Naive thymus-derived CD8-positive, alpha-beta T cell (primary cell): ENCODE measurements around the gene RAC3. TPM values are rescaled to one million over a fixed set of nuclear protein-coding genes. Genes with fewer than 3 reads are reported as not detected.

Experiments used
- ATAC-seq, 2 donors: fragments of 150-1000 bp; cut with Tn5 transposase in 1 of 2; sonication (Bioruptor Pico), chemical (Tn5 transposase) in 1 of 2; 1 replicate in 1 of 2; 2 replicates in 1 of 2; pipeline ENCODE4 v1.10.0; 2021; ENCODE audit warnings: mild to moderate bottlenecking in 2 of 2, moderate library complexity in 2 of 2
- POLR2A ChIA-PET: fragments of 350-600 bp; sonication (Branson Sonifier 250); formaldehyde crosslinking; loops from one replicate; lab custom pipeline; 2021; ENCODE audit warnings: antibody characterized with exemption; lab: Charles Lee
- DNase-seq, 10 donors: peaks; one replicate each; pipeline versions ENCODE4 v3.0.0 to v3.0.0-alpha.2; 2020 to 2022
- H3K27ac Mint-ChIP-seq, 10 donors: one replicate each; pipeline ENCODE4 v1.8.0; 2020 to 2022; ENCODE audit warnings: mild to moderate bottlenecking in 10 of 10, mixed read lengths in 10 of 10, moderate library complexity in 4 of 10, inconsistent platforms in 1 of 10
- H3K27me3 Mint-ChIP-seq, 5 donors: one replicate each; pipeline ENCODE4 v1.8.0; 2021 to 2022; ENCODE audit warnings: mixed read lengths in 5 of 5
- H3K36me3 Mint-ChIP-seq, 3 donors: one replicate each; pipeline ENCODE4 v1.8.0; 2020 to 2022; ENCODE audit warnings: mixed read lengths in 3 of 3, mild to moderate bottlenecking in 2 of 3, inconsistent platforms in 1 of 3
- H3K4me1 Mint-ChIP-seq, 4 donors: one replicate each; pipeline ENCODE4 v1.8.0; 2021 to 2022; ENCODE audit warnings: mixed read lengths in 4 of 4
- H3K4me3 Mint-ChIP-seq, 10 donors: one replicate each; pipeline ENCODE4 v1.8.0; 2020 to 2022; ENCODE audit warnings: mild to moderate bottlenecking in 10 of 10, mixed read lengths in 10 of 10, moderate library complexity in 6 of 10, inconsistent platforms in 1 of 10
- H3K9me3 Mint-ChIP-seq, 9 donors: one replicate each; pipeline ENCODE4 v1.8.0; 2020 to 2022; ENCODE audit warnings: mixed read lengths in 9 of 9, mild to moderate bottlenecking in 3 of 9, inconsistent platforms in 1 of 9, moderate library complexity in 1 of 9
- polyA plus RNA-seq, 3 donors: library from polyadenylated mRNA; unstranded; fragments of 300-500 nt; fragmentation: Illumina TruSeq; gene quantifications; one replicate each; pipeline ENCODE4 v1.2.3, GENCODE V29; 2021
- total RNA-seq, 8 experiments: library from RNA in 2 of 8; stranded (reverse) in 2 of 8; gene quantifications; one replicate each; pipeline ENCODE4 v1.2.3 and lab custom pipeline; 2021 to 2026

RAC3 gene
- total and polyA plus RNA-seq, 5 experiments from 2014 or later, result 1.4 to 1.5 TPM; not detected in 3

DNA sequence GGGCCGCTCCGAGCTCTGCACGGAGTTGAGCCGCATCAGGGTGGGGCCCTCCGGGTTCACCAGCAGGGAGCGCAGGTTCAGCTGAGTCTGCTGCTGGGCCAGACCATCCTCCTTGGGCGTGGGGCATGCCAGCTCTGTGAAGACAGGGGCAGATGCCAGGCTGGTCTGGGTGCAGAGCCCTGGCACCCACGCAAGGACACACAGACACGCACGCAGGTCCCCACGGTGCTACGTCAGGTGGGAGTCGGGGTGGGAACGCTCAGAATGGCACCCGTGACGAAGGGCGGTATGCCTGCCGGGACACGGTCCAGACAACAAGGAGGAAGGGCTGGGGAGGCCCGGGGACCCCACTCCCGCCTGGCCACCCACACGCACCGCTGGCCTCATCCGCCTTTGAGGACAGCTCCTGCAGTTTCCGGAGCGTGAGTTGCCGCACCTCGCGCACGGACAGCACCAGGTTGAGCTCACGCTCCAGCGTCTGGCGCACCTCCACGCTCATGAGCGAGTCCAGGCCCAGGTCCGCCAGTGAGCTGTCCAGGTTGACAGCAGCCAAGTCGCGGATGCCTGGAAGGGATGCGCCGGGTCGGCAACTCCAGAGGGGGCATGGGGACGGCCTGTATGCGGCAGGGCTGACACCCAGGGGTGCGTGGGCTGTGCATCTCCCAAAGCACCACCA lies 49.4 kb downstream of the RAC3 start:
- Mint-ChIP-seq H3K4me3 (no peak overlapping the region), H3K27me3 (no peaks in the 10 kb centered on the region), H3K9me3 (no peaks in the 10 kb centered on the region), H3K36me3 (peaks cover 0 to 29% (median 5%) of the 10 kb centered on the region in 3 donors), H3K27ac (peak overlapping the region in 1 of 10 donors; percentile 13), H3K4me1 (no peaks in the 10 kb centered on the region)
- DNase-seq (no peak), ATAC-seq (no peak)
- POLR2A ChIA-PET, result no interaction called here

DNA sequence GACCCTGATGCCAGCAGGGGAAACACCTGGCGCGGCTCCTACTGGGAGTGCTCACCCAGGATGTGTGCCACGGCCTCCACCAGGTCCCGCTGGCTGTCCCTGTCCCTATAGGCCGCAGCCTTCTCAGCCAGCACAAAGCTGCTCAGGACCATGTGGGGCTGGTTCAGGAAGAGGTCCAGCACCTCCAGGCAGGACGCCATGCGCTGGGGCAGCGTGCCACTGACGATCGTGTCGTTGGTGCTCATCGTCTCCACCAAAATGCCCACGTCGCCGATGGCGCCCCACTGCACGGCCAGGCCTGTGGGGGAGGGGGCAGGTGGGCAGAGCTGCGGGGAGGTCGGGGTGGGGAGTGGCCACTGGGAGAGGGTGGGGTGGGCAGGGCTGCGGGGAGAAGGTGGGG lies 50.1 kb downstream of the RAC3 start:
- DNase-seq, result no peak
- POLR2A ChIA-PET, result no interaction called here
- no peaks in the 10 kb centered on the region for H3K27me3 Mint-ChIP-seq

GRCh38 chr17:82081966-82082365 lies 50.5 kb downstream of the RAC3 start:
- H3K27ac Mint-ChIP-seq, result no peak overlapping the region
- no peaks in the 10 kb centered on the region for H3K4me1 Mint-ChIP-seq
- H3K27me3 Mint-ChIP-seq, result no peaks in the 10 kb centered on the region
- ATAC-seq (no peak), DNase-seq (no peak)
- peaks cover 0 to 30% (median 5%) of the 10 kb centered on the region in 3 donors for H3K36me3 Mint-ChIP-seq
- no peak overlapping the region for H3K4me3 Mint-ChIP-seq
- POLR2A ChIA-PET, result no interaction called here
- H3K9me3 Mint-ChIP-seq, result no peaks in the 10 kb centered on the region

More for the DNA sequence above, 50.1 kb downstream of the RAC3 start:
- Mint-ChIP-seq H3K4me1 (no peaks in the 10 kb centered on the region), H3K4me3 (no peak overlapping the region), H3K27ac (peak overlapping the region in 1 of 10 donors; percentile 13), H3K36me3 (peaks cover 0 to 29% (median 5%) of the 10 kb centered on the region in 3 donors), H3K9me3 (no peaks in the 10 kb centered on the region)
- no peak for ATAC-seq

- no peaks in the 10 kb centered on the region for H3K27me3 Mint-ChIP-seq
- no peak for DNase-seq
- H3K4me1 Mint-ChIP-seq, result no peaks in the 10 kb centered on the region
- POLR2A ChIA-PET, result interaction anchor here (1.0 kb wide), 1 partner anchor 44 kb away, joined by 3 read pairs; no protein-coding TSS in a partner anchor
- H3K4me3 Mint-ChIP-seq, result no peak overlapping the region
- no peak overlapping the region for H3K27ac Mint-ChIP-seq
- H3K36me3 Mint-ChIP-seq, result peaks cover 0 to 31% (median 5%) of the 10 kb centered on the region in 3 donors
- no peaks in the 10 kb centered on the region for H3K9me3 Mint-ChIP-seq
- no peak for ATAC-seq
Observed at GRCh38 chr17:82082456-82082855, 51.0 kb downstream of the RAC3 start.

- POLR2A ChIA-PET, result interaction anchor here (1.0 kb wide), 1 partner anchor 43 kb away, joined by 3 read pairs; no protein-coding TSS in a partner anchor
- ATAC-seq (no peak), DNase-seq (no peak)
- H3K9me3 Mint-ChIP-seq, result no peaks in the 10 kb centered on the region
- no peak overlapping the region for H3K27ac Mint-ChIP-seq
- no peak overlapping the region for H3K4me3 Mint-ChIP-seq
- peaks cover 0 to 33% (median 5%) of the 10 kb centered on the region in 3 donors for H3K36me3 Mint-ChIP-seq
- H3K27me3 Mint-ChIP-seq, result no peaks in the 10 kb centered on the region
- no peaks in the 10 kb centered on the region for H3K4me1 Mint-ChIP-seq
Observed at GRCh38 chr17:82083009-82083408, 51.5 kb downstream of the RAC3 start.

Other genes with a start within 250 kb of the RAC3 start
- not detected for gene GCGR, start 227.5 kb upstream of the RAC3 start, total RNA-seq
- not detected for gene GCGR, start 227.5 kb upstream of the RAC3 start, polyA plus RNA-seq
- gene MCRIP1, start 198.4 kb upstream of the RAC3 start, total RNA-seq, result 10 to 100 TPM; 58.4 to 59.0 TPM
- gene MCRIP1, start 198.4 kb upstream of the RAC3 start, polyA plus RNA-seq, result 10 to 100 TPM; 49.5 to 61.8 (median 55.0) TPM
- gene PPP1R27, start 196.6 kb upstream of the RAC3 start, total RNA-seq, result not detected
- under 1 TPM in 1 of 3 donors, not detected in 2; 0.11 TPM for gene PPP1R27, start 196.6 kb upstream of the RAC3 start, polyA plus RNA-seq
- gene P4HB, start 171.1 kb upstream of the RAC3 start, total RNA-seq, result 100 to 1,000 TPM; 181 to 190 TPM
- gene P4HB, start 171.1 kb upstream of the RAC3 start, polyA plus RNA-seq, result 100 to 1,000 TPM; 166 to 191 (median 191) TPM
- gene ARHGDIA, start 160.3 kb upstream of the RAC3 start, total RNA-seq, result 100 to 1,000 TPM; 317 to 343 TPM
- gene ARHGDIA, start 160.3 kb upstream of the RAC3 start, polyA plus RNA-seq, result 100 to 1,000 TPM in 1 of 3 donors, 10 to 100 TPM in 2; 55.1 to 102 (median 87.2) TPM
- 10 to 100 TPM; 49.9 to 54.4 TPM for gene ALYREF, start 140.1 kb upstream of the RAC3 start, total RNA-seq
- 10 to 100 TPM; 31.7 to 55.4 (median 50.1) TPM for gene ALYREF, start 140.1 kb upstream of the RAC3 start, polyA plus RNA-seq
- 10 to 100 TPM; 38.7 to 48.1 TPM for gene ANAPC11, start 140.0 kb upstream of the RAC3 start, total RNA-seq
- 100 to 1,000 TPM; 273 to 324 (median 275) TPM for gene ANAPC11, start 140.0 kb upstream of the RAC3 start, polyA plus RNA-seq
- 1 to 10 TPM in 1 of 2 experiments, under 1 TPM in 1; 0.69 to 1.0 TPM for gene NPB, start 129.4 kb upstream of the RAC3 start, total RNA-seq
- gene NPB, start 129.4 kb upstream of the RAC3 start, polyA plus RNA-seq, result not detected
- gene PCYT2, start 120.3 kb upstream of the RAC3 start, total RNA-seq, result 10 to 100 TPM; 34.9 to 38.5 TPM
- gene PCYT2, start 120.3 kb upstream of the RAC3 start, polyA plus RNA-seq, result 10 to 100 TPM; 22.9 to 24.0 (median 23.7) TPM
- gene SIRT7, start 113.5 kb upstream of the RAC3 start, total RNA-seq, result 10 to 100 TPM; 66.5 to 70.8 TPM
- gene SIRT7, start 113.5 kb upstream of the RAC3 start, polyA plus RNA-seq, result 10 to 100 TPM; 21.3 to 30.6 (median 25.6) TPM
- 10 to 100 TPM; 17.1 to 18.0 TPM for gene MAFG, start 103.9 kb upstream of the RAC3 start, total RNA-seq
- 1 to 10 TPM; 1.2 to 2.5 (median 2.2) TPM for gene MAFG, start 103.9 kb upstream of the RAC3 start, polyA plus RNA-seq
- 1 to 10 TPM; 5.7 to 9.1 TPM for gene PYCR1, start 94.4 kb upstream of the RAC3 start, total RNA-seq
- 1 to 10 TPM; 2.9 to 4.8 (median 3.0) TPM for gene PYCR1, start 94.4 kb upstream of the RAC3 start, polyA plus RNA-seq
- not detected for gene MYADML2, start 84.4 kb upstream of the RAC3 start, total RNA-seq
- not detected for gene MYADML2, start 84.4 kb upstream of the RAC3 start, polyA plus RNA-seq
- gene NOTUM, start 70.5 kb upstream of the RAC3 start, total RNA-seq, result not detected
- gene NOTUM, start 70.5 kb upstream of the RAC3 start, polyA plus RNA-seq, result not detected
- gene ASPSCR1, start 54.0 kb upstream of the RAC3 start, total RNA-seq, result 10 to 100 TPM; 43.0 to 47.7 TPM
- 10 to 100 TPM; 28.1 to 33.4 (median 29.1) TPM for gene ASPSCR1, start 54.0 kb upstream of the RAC3 start, polyA plus RNA-seq
- 10 to 100 TPM; 33.6 to 37.6 TPM for gene CENPX, start 8.8 kb upstream of the RAC3 start, total RNA-seq
- 10 to 100 TPM; 42.7 to 63.0 (median 50.7) TPM for gene CENPX, start 8.8 kb upstream of the RAC3 start, polyA plus RNA-seq
- gene LRRC45, start 8.4 kb upstream of the RAC3 start, total RNA-seq, result 10 to 100 TPM; 11.4 to 12.5 TPM
- gene LRRC45, start 8.4 kb upstream of the RAC3 start, polyA plus RNA-seq, result 1 to 10 TPM; 2.7 to 6.0 (median 4.2) TPM
- gene DCXR, start 6.0 kb downstream of the RAC3 start, total RNA-seq, result 10 to 100 TPM; 72.5 to 81.0 TPM
- 100 to 1,000 TPM; 113 to 185 (median 127) TPM for gene DCXR, start 6.0 kb downstream of the RAC3 start, polyA plus RNA-seq
- gene RFNG, start 20.1 kb downstream of the RAC3 start, total RNA-seq, result 10 to 100 TPM; 38.5 to 42.1 TPM
- gene RFNG, start 20.1 kb downstream of the RAC3 start, polyA plus RNA-seq, result 1 to 10 TPM; 2.2 to 8.5 (median 4.8) TPM
- gene GPS1, start 20.2 kb downstream of the RAC3 start, total RNA-seq, result 10 to 100 TPM; 88.2 to 91.4 TPM
- gene GPS1, start 20.2 kb downstream of the RAC3 start, polyA plus RNA-seq, result 100 to 1,000 TPM; 122 to 140 (median 126) TPM
- gene DUS1L, start 34.1 kb downstream of the RAC3 start, total RNA-seq, result 100 to 1,000 TPM; 142 to 151 TPM
- 100 to 1,000 TPM in 1 of 3 donors, 10 to 100 TPM in 2; 68.6 to 167 (median 92.1) TPM for gene DUS1L, start 34.1 kb downstream of the RAC3 start, polyA plus RNA-seq
- gene FASN, start 66.6 kb downstream of the RAC3 start, total RNA-seq, result 10 to 100 TPM; 28.3 to 32.3 TPM
- gene FASN, start 66.6 kb downstream of the RAC3 start, polyA plus RNA-seq, result 1 to 10 TPM in 1 of 3 donors, under 1 TPM in 2; 0.33 to 2.4 (median 0.80) TPM
- 10 to 100 TPM; 72.9 to 80.0 TPM for gene CCDC57, start 181.2 kb downstream of the RAC3 start, total RNA-seq
- 10 to 100 TPM; 39.6 to 53.5 (median 42.4) TPM for gene CCDC57, start 181.2 kb downstream of the RAC3 start, polyA plus RNA-seq
- 10 to 100 TPM; 10.1 to 11.6 TPM for gene SLC16A3, start 197.4 kb downstream of the RAC3 start, total RNA-seq
- gene SLC16A3, start 197.4 kb downstream of the RAC3 start, polyA plus RNA-seq, result 1 to 10 TPM in 2 of 3 donors, under 1 TPM in 1; 0.91 to 1.5 (median 1.0) TPM
- 100 to 1,000 TPM; 184 to 201 TPM for gene CSNK1D, start 242.0 kb downstream of the RAC3 start, total RNA-seq
- 10 to 100 TPM; 47.6 to 72.1 (median 48.6) TPM for gene CSNK1D, start 242.0 kb downstream of the RAC3 start, polyA plus RNA-seq